ENCODE data around the gene CCR4.
"Not testable (repeated sequence)": the region's sequence is repeated elsewhere in the genome, so short reads cannot be mapped to it uniquely, and the experiment has no call there.

The CCR4 gene

GRCh38 chr3:32934150-32934742, 17.2 kb upstream of the CCR4 start:
- Histone ChIP-seq H3K4me3 (ENCODE audit: low read length) (no peak overlapping the region), H3K4me2 (ENCODE audit: low read depth, low read length) (no peak overlapping the region), H3K9me3 (replicated peaks; ENCODE audit: insufficient read depth, low read length) (no peaks in the 10 kb centered on the region), H3F3A (ENCODE audit: insufficient read depth, low read length) (no peaks in the 10 kb centered on the region), H3K9ac (ENCODE audit: low read length) (no peak overlapping the region), H3K79me2 (ENCODE audit: low read length) (no peaks in the 10 kb centered on the region), H2AFZ (ENCODE audit: low read length) (peak overlapping the region; percentile 43; the same call in 1 of the 2 replicates), H3K27me3 (replicated peaks; ENCODE audit: insufficient read depth, low read length) (no peaks in the 10 kb centered on the region), H3K9me2 (replicated peaks; ENCODE audit: insufficient read depth, low read length) (no peaks in the 10 kb centered on the region), H3K4me1 (ENCODE audit: low read length) (no peaks in the 10 kb centered on the region), H3K27ac (ENCODE audit: low read length) (no peak overlapping the region), H3K36me3 (replicated peaks; ENCODE audit: insufficient read depth, low read length) (no peaks in the 10 kb centered on the region), H4K20me1 (ENCODE audit: insufficient read depth, low read length) (no peaks in the 10 kb centered on the region)
- peak; percentile 38 for DNase-seq
- TF ChIP-seq CTCF (IDR thresholded peaks at IDR 0.05; ENCODE audit: low read length) (peak; percentile 66), EZH2 (optimal IDR thresholded peaks at IDR 0.05; ENCODE audit: low read depth, low read length) (no peak)

GRCh38 chr3:32937331-32937730, 14.1 kb upstream of the CCR4 start:
- H3K9ac ChIP-seq (ENCODE audit: low read length), result no peak overlapping the region
- no peaks in the 10 kb centered on the region for H3K27me3 ChIP-seq (replicated peaks; ENCODE audit: insufficient read depth, low read length)
- H3F3A ChIP-seq (ENCODE audit: insufficient read depth, low read length), result no peaks in the 10 kb centered on the region
- H3K9me2 ChIP-seq (replicated peaks; ENCODE audit: insufficient read depth, low read length), result no peaks in the 10 kb centered on the region
- H3K27ac ChIP-seq (ENCODE audit: low read length), result no peak overlapping the region
- H3K36me3 ChIP-seq (replicated peaks; ENCODE audit: insufficient read depth, low read length), result no peaks in the 10 kb centered on the region
- no peaks in the 10 kb centered on the region for H3K4me1 ChIP-seq (ENCODE audit: low read length)
- H3K4me2 ChIP-seq (ENCODE audit: low read depth, low read length), result no peak overlapping the region
- TF ChIP-seq EZH2phosphoT487 (IDR thresholded peaks at IDR 0.05; ENCODE audit: low read length) (no peak), CTCF (IDR thresholded peaks at IDR 0.05; ENCODE audit: low read length) (no peak), EZH2 (optimal IDR thresholded peaks at IDR 0.05; ENCODE audit: low read depth, low read length) (no peak)
- H2AFZ ChIP-seq (ENCODE audit: low read length), result no peak overlapping the region
- H3K9me3 ChIP-seq (replicated peaks; ENCODE audit: insufficient read depth, low read length), result no peaks in the 10 kb centered on the region
- no peak for DNase-seq
- no peaks in the 10 kb centered on the region for H4K20me1 ChIP-seq (ENCODE audit: insufficient read depth, low read length)
- no peaks in the 10 kb centered on the region for H3K79me2 ChIP-seq (ENCODE audit: low read length)
- H3K4me3 ChIP-seq (ENCODE audit: low read length), result no peak overlapping the region

GRCh38 chr3:32939531-32940284, 11.7 kb upstream of the CCR4 start:
- H3K79me2 ChIP-seq (ENCODE audit: low read length); H3K4me3 ChIP-seq (ENCODE audit: low read length); H4K20me1 ChIP-seq (ENCODE audit: insufficient read depth, low read length); H3K9me2 ChIP-seq (replicated peaks; ENCODE audit: insufficient read depth, low read length); H3K27me3 ChIP-seq (replicated peaks; ENCODE audit: insufficient read depth, low read length); H3K4me2 ChIP-seq (ENCODE audit: low read depth, low read length); H3K36me3 ChIP-seq (replicated peaks; ENCODE audit: insufficient read depth, low read length); H3K27ac ChIP-seq (ENCODE audit: low read length); H3K4me1 ChIP-seq (ENCODE audit: low read length); H2AFZ ChIP-seq (ENCODE audit: low read length); DNase-seq; H3K9ac ChIP-seq (ENCODE audit: low read length); H3K9me3 ChIP-seq (replicated peaks; ENCODE audit: insufficient read depth, low read length); H3F3A ChIP-seq (ENCODE audit: insufficient read depth, low read length): not testable (repeated sequence)

GRCh38 chr3:32940726-32941125, 10.7 kb upstream of the CCR4 start:
- DNase-seq, result no peak
- H2AFZ ChIP-seq (ENCODE audit: low read length), result no peak overlapping the region
- H3K4me1 ChIP-seq (ENCODE audit: low read length), result no peaks in the 10 kb centered on the region
- H3K9me2 ChIP-seq (replicated peaks; ENCODE audit: insufficient read depth, low read length), result no peaks in the 10 kb centered on the region
- no peaks in the 10 kb centered on the region for H4K20me1 ChIP-seq (ENCODE audit: insufficient read depth, low read length)
- H3K79me2 ChIP-seq (ENCODE audit: low read length), result no peaks in the 10 kb centered on the region
- no peak overlapping the region for H3K9ac ChIP-seq (ENCODE audit: low read length)
- H3K27me3 ChIP-seq (replicated peaks; ENCODE audit: insufficient read depth, low read length), result no peaks in the 10 kb centered on the region
- no peak for TF ChIP-seq CTCF (IDR thresholded peaks at IDR 0.05; ENCODE audit: low read length)
- no peak for TF ChIP-seq EZH2phosphoT487 (IDR thresholded peaks at IDR 0.05; ENCODE audit: low read length)
- no peak for TF ChIP-seq EZH2 (optimal IDR thresholded peaks at IDR 0.05; ENCODE audit: low read depth, low read length)
- H3F3A ChIP-seq (ENCODE audit: insufficient read depth, low read length), result no peaks in the 10 kb centered on the region
- no peak overlapping the region for H3K4me2 ChIP-seq (ENCODE audit: low read depth, low read length)
- no peak overlapping the region for H3K27ac ChIP-seq (ENCODE audit: low read length)
- H3K4me3 ChIP-seq (ENCODE audit: low read length), result no peak overlapping the region
- no peaks in the 10 kb centered on the region for H3K36me3 ChIP-seq (replicated peaks; ENCODE audit: insufficient read depth, low read length)
- no peaks in the 10 kb centered on the region for H3K9me3 ChIP-seq (replicated peaks; ENCODE audit: insufficient read depth, low read length)

All from MM.1S (cell line).